NCI-H82 (cell line): ENCODE results near the gene GRWD1.
A peak's percentile ranks its signal among the peaks of the same experiment; 100 is the strongest.

Experiments used
- DNase-seq: peaks from one replicate; lab custom pipeline; 2025; lab: John Stamatoyannopoulos, UW

GRWD1 gene

DNA sequence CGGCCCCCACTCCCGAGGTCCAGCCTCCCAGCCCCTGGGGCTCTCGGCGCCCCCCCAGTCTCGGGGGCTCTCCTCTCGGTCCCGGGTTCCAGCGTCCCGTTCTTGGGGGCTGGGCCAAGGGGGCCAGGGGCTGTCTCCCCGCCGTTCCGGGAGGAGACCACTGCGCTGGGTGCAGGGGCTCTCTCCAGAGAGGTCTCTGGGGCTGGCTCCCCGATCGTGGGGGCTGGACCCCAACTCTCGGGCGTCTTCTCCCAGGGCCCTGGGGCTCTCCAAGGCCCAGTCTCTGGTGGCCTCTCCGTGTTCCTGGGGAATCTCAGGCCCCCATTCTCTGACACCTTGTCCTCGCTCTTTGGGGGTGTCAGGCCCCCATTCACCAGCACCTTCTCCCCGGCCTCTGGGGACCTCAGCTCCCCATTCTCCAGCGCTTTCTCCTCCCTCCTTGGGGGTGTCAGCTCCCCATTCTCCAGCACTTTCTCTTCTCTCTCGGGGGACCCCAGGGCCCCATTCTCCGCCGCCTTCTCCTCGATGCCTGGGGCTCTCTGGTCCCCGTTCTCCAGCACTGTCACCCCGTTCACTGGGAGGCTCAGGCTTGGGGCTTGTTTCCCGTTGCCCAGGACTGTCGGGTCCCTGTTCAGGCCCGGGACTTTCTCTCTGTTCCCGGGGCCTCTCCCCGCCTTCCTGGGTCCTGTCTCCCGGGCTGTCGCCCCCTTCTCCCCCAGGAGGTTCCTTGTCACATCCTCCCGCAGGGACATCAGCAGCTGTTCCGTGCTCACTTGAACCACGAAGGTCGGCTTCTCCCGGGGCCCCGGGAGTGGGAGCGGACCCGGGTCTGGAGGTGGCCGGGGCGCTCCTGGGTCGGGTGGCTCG, 52.2 kb downstream of the GRWD1 start:
- no peak for DNase-seq

DNA sequence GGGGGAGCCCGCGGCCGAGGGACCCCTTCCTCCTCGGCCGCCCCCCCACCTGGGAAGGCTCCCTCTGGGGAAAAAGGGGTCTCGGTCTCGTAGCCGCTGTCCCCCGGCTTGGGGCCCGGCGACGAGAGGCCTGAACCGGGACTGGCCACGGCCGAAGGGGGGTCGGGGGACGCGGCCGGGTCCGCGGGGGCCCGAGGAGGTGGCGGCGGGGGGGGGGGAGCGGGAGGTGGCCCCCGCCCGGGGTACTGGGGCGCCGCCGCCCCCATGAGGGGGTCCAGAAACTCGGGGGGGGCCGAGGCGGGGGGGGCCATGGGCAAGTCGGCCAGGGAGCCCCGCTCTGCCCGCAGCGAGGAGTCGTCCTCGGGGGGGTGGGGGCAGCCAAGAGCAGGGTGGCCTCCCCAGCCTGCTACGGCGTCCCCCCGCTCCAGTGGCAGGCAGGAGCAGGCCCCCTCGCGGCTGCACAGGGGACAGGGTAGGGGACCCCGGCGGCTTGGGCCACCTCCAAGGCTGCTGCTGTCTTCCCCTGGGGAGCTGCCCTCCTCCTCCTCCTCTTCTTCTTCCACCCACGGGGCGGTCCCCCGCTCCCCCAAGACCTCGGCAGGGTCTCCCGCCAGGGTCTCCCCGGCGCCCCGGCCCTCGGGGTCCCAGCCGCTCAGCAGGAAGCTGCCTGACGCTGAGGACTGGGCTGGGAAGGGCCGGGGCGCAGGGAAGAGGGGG, 53.0 kb downstream of the GRWD1 start:
- peak; percentile 33 for DNase-seq

DNA sequence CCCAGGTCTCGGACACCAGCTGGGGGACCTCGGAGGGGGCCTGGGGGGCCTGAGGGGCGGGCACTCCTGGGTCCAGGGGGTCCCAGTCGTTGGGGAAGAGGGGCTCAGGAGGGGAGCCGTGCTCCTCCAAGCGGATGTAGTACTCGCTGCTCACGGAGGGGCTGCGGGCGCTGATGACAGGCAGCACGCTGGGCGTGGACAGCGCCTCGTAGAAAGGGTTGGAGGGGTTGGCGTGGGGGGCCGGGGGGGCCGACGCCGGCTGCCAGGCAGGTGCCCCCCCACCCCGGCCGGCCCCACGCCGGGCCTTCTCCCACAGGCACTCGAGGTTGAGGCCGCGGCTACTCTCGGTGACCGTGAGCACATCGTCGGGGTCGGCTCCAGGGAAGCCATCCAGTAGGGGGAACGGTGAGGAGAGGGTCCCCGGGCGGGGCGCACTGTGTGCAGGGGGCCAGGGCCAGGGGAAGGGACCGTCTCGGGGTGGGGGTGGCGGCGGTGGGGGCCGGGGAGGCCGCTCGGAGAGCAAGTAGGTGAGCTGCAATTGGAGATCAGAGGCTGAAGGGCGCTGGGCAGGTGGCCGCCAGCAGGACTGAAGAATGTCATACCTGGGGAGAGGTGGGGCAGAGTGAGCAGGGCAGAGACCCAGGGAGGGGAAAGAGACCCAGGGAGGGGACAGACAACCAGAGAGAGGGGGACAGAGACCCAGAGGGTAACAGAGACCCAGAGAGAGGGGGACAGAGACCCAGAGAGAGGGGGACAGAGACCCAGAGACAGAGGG, 53.7 kb downstream of the GRWD1 start:
- DNase-seq: peak; percentile 28

DNA sequence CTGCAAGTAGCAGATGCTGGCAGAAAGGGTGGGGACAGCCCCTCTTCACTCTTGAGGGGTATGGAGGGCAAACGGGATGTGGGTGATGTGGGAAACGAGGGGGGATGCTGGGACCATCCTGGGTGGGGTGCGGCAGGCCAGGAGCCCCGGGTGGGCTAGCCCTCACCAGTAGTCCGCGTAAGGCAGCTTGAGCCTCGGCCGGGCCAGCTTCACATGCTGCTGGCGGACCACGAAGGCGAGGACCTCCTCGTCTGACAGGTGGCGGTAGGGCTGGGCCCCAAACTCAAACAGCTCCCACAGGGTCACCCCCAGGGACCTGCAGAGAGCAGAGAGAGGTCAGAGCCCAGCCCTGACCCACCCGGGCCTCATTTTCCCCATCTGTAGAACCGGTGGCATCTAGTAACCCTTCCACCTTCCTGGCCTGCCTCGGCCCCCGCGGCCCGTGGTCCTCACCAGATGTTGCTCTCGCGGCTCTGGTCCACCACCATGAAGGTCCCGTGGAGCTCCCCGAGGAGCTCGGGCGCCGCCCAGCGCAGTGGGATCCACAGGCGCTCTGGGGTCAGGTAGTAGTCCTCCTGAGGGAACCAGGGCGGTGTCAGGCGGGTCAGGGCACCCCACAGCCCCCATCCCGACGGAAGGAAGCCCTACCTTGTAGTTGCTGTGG, 55.2 kb downstream of the GRWD1 start:
- no peak for DNase-seq

DNA sequence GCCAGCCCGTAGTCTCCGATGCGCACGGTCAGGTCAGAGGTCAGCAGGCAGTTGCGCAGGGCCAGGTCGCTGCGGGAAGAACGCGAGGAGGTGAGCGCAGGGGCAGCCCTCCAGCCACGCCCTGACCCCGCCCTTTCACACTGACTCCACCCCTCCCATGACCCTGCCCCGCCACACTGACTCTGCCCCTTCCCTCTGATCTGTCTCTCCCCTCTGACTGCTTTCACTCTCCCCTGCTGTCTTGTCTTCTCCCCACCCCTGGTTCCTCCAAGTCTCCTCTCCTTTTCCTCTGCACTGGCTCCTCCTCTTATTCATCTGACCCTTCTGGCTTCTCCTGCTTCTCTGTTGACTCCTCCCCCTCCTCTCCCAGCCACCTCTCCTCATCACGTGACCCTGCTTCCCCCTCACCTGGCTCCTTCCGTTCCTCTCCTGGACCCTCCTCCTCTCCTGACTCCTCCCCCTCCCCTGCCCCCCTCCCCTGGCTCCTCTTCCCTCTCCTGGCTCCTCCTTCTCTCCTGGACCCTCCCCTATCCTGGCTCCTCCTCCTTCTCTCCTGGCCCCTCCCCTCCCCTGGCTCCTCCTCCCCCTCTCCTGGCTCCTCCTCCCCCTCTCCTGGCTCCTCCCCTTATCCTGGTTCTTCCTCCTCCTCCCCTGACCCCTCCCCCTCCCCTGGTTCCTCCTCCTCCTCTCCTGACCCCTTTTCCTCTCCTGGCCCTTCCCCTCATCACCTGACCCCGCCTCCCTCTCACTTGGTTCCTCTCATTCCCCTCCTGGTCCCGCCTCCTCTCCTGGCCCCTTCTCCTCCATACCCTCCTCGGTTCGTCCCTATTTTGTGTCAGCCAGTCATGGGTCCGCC, 55.9 kb downstream of the GRWD1 start:
- DNase-seq: peak; percentile 97

DNA sequence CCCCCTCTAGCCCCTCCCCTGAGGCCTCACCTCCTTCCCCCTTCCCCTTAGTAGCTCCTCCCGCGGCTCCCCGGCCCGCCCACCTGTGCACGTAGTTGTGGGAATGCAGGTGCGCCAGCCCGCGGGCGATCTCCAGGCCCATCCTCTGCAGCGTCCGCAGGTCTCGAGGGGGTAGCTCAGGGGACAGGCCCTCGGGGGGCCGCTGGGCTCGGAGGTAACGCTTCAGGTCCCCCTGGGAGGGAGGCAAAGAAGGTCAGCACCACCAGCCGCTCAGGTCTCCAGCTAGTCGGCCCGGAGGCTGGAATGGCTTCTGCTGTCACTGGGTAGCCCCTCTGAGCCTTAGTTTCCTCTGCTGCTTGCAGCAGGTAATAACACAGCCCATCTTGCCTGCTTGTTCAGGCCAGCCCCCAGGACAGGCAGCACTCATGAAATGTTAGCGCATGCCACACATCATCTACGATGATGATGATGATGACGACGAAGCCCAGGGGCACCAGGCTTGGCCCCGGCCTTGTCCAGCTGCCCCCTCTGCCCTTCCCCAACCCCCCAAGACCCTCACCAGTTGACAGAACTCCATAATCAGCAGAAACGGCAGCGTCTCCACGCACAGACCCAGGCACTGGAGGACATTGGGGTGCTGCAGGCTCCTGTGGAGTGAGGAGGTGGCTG, 56.7 kb downstream of the GRWD1 start:
- peak; percentile 68 for DNase-seq

DNA sequence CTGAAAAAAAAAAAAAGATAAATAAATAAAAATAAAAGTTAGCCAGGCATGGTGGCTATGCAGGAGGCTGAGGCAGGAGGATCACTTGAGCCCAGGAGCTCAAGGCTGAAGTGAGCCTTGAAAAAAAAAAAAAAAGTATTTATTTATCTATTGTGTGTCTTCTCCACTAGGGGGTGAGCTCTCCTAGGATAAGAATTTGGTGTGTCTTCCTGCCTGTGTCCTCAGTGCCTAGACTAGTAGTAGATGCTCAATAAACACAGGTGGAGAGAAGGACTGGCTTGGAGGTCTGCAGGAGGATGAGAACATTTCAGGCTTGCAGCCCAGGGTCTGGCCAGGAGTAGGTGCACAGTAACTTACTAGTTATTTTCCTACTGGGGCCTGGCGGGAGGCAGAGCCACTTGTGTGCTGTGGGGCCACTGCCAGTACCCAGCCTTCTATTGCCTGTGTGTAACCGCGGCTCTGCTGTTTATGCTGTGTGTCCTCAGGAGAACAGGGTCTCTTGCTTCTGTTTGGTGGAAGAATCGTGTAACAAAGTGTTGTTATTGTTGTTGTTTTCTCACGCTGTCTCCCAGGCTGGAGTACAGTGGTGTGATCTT, 60.5 kb downstream of the GRWD1 start:
- peak; percentile 69 for DNase-seq
